Transverse colon (tissue), 4 donors: ENCODE data around the gene RAB10. TPM values are rescaled to one million over a fixed set of nuclear protein-coding genes. Genes with fewer than 3 reads are reported as not detected.
A peak's percentile ranks its signal among the peaks of the same experiment; 100 is the strongest.

Source experiments
- DNase-seq: peaks from one replicate; pipeline ENCODE4 v3.0.0-alpha.2; 2019
- H3K27ac ChIP-seq, 4 donors: fragments of 200-600 bp; sonication (generic); 2 replicates each; pipeline ENCODE4 v1.5.1; 2016 to 2018; ENCODE audit warnings: inconsistent platforms in 4 of 4
- H3K27me3 ChIP-seq: fragments of 200-600 bp; sonication (generic); 2 replicates; pipeline ENCODE4 v1.5.1; 2017; ENCODE audit warnings: inconsistent platforms
- H3K36me3 ChIP-seq, 4 donors: fragments of 200-600 bp; sonication (generic); 2 replicates each; pipeline ENCODE4 v1.5.1; 2017 to 2019; ENCODE audit warnings: inconsistent platforms in 4 of 4
- H3K4me1 ChIP-seq, 4 donors: fragments of 200-600 bp; sonication (generic); 2 replicates each; pipeline ENCODE4 v1.5.1; 2017 to 2020; ENCODE audit warnings: inconsistent platforms in 4 of 4
- H3K4me3 ChIP-seq, 4 donors: fragments of 200-600 bp; sonication (generic); 1 replicate in 1 of 4; 2 replicates in 3 of 4; pipeline versions ENCODE4 v1.5.1 to v1.6.1; 2017 to 2019; ENCODE audit warnings: inconsistent platforms in 4 of 4
- H3K9me3 ChIP-seq, 2 donors: fragments of 200-600 bp; sonication (generic); 2 replicates each; pipeline ENCODE4 v1.5.1; 2017 to 2019; ENCODE audit warnings: inconsistent platforms in 2 of 2
- CTCF ChIP-seq, 5 experiments: fragments of 200-600 bp in 3 of 5; fragments of 450-650 bp in 2 of 5; sonication (generic) in 3 of 5; IDR thresholded peaks; 1 replicate in 2 of 5; 2 replicates in 3 of 5; pipeline ENCODE4 v1.5.1; 2016 to 2017; ENCODE audit warnings: antibody characterized with exemption in 5 of 5, inconsistent platforms in 3 of 5, mild to moderate bottlenecking in 2 of 5, moderate library complexity in 1 of 5
- EP300 ChIP-seq: sonication (generic); formaldehyde crosslinking; IDR thresholded peaks from one replicate; pipeline ENCODE4 v1.6.1; 2017; ENCODE audit warnings: antibody characterized with exemption, low read depth
- POLR2A ChIP-seq: fragments of 450-650 bp; IDR thresholded peaks from one replicate; pipeline ENCODE4 v1.6.1; 2016; ENCODE audit warnings: antibody characterized with exemption, mild to moderate bottlenecking, moderate library complexity
- POLR2AphosphoS5 ChIP-seq, 3 donors: sonication (generic); formaldehyde crosslinking; IDR thresholded peaks; one replicate each; pipeline ENCODE4 v1.6.1; 2016; ENCODE audit warnings: antibody characterized with exemption in 3 of 3
- WGBS, 2 donors: methylation state at CpG; one replicate each; pipeline ENCODE4 v1.1.5; 2018; ENCODE audit warnings: low coverage in 1 of 2; 5-methylcytosine and 5-hydroxymethylcytosine counted together
- in situ Hi-C, 4 donors: fragments of 200-750 bp; cut with MboI; loops; one replicate each; pipeline versions ENCODE4 v1.15.0 to v1.15.1; 2017; ENCODE audit warnings: low sequenced_read_pairs in 3 of 4, low pct_ligation_motif_present in 1 of 4, low pct_unique_long_range_greater_than_20kb in 1 of 4
- intact Hi-C: fragments of 100-400 bp; cut with DNase I; formaldehyde crosslinking; loops from one replicate; pipeline ENCODE4 v1.15.1; 2023; ENCODE audit warnings: low total_unique reads
- total RNA-seq, 4 donors: library from RNA; depleted of rRNA; stranded (reverse); fragments of >200 nt; gene quantifications; one replicate each; pipeline ENCODE4 v1.1.0, GENCODE V29; 2016

Gene RAB10
- total RNA-seq, 4 donors from 2014 or later, result 99.5 to 150 (median 144) TPM

- Histone ChIP-seq H3K27ac (peak overlapping the region; percentile 13 to 41 (median 30)), H3K9me3 (no peaks in the 10 kb centered on the region), H3K27me3 (no peaks in the 10 kb centered on the region), H3K36me3 (no peaks in the 10 kb centered on the region), H3K4me1 (peaks cover 25 to 64% (median 39%) of the 10 kb centered on the region in 4 donors), H3K4me3 (peak overlapping the region in 1 of 4 donors; percentile 25)
- WGBS, 2 donors, result 30 to 42% methylated on average over 8 of the region's 8 CpGs
- DNase-seq, result peak; percentile 53
- intact Hi-C loops (no loop called here), in situ Hi-C loops (no loop called here)
- TF ChIP-seq POLR2AphosphoS5 (IDR thresholded peaks at IDR 0.05) (no peak), EP300 (no peak)
Measured at GRCh38 chr2:26043862-26044696, 10.2 kb downstream of the RAB10 start.

GRCh38 chr2:26048791-26049190 lies 14.9 kb downstream of the RAB10 start:
- no peak overlapping the region for H3K4me3 ChIP-seq
- no peak overlapping the region for H3K27ac ChIP-seq
- no peaks in the 10 kb centered on the region for H3K9me3 ChIP-seq
- intact Hi-C loops, result no loop called here
- H3K27me3 ChIP-seq, result no peaks in the 10 kb centered on the region
- no peak for DNase-seq
- TF ChIP-seq POLR2AphosphoS5 (IDR thresholded peaks at IDR 0.05) (no peak), POLR2A (no peak), EP300 (no peak), CTCF (IDR thresholded peaks at IDR 0.05) (no peak)
- WGBS, 2 donors, result 72 to 73% methylated on average over 3 of the region's 3 CpGs
- in situ Hi-C loops, result no loop called here
- peaks cover 5 to 48% (median 9%) of the 10 kb centered on the region in 4 donors for H3K4me1 ChIP-seq
- no peaks in the 10 kb centered on the region for H3K36me3 ChIP-seq

GRCh38 chr2:26049641-26050040 lies 15.8 kb downstream of the RAB10 start:
- TF ChIP-seq EP300 (no peak), CTCF (IDR thresholded peaks at IDR 0.05) (no peak), POLR2AphosphoS5 (IDR thresholded peaks at IDR 0.05) (no peak), POLR2A (no peak)
- peaks cover 0 to 39% (median under 1%) of the 10 kb centered on the region in 4 donors for H3K4me1 ChIP-seq
- no peak for DNase-seq
- in situ Hi-C loops (no loop called here), intact Hi-C loops (no loop called here)
- H3K9me3 ChIP-seq, result no peaks in the 10 kb centered on the region
- H3K36me3 ChIP-seq, result no peaks in the 10 kb centered on the region
- no peak overlapping the region for H3K27ac ChIP-seq
- WGBS, 2 donors, result 100% methylated on average over 1 of the region's 1 CpG
- no peaks in the 10 kb centered on the region for H3K27me3 ChIP-seq
- no peak overlapping the region for H3K4me3 ChIP-seq

- Histone ChIP-seq H3K4me3 (no peak overlapping the region), H3K36me3 (no peaks in the 10 kb centered on the region)
Measured at GRCh38 chr2:26052740-26053139, 18.9 kb downstream of the RAB10 start.

More at GRCh38 chr2:26052740-26053139, 18.9 kb downstream of the RAB10 start:
- DNase-seq, result no peak
- in situ Hi-C loops (no loop called here), intact Hi-C loops (no loop called here)
- TF ChIP-seq CTCF (IDR thresholded peaks at IDR 0.05) (no peak), EP300 (no peak), POLR2A (no peak), POLR2AphosphoS5 (IDR thresholded peaks at IDR 0.05) (no peak)
- Histone ChIP-seq H3K27ac (no peak overlapping the region), H3K4me1 (peaks cover 0 to 50% (median 6%) of the 10 kb centered on the region in 4 donors), H3K9me3 (no peaks in the 10 kb centered on the region), H3K27me3 (no peaks in the 10 kb centered on the region)
